Uterus (tissue), 4 donors: ENCODE results near the gene SLC6A6. TPM values are rescaled to one million over a fixed set of nuclear protein-coding genes. Genes with fewer than 3 reads are reported as not detected.

Experiments used
- DNase-seq, 2 donors: peaks; one replicate each; pipeline ENCODE4 v3.0.0-alpha.2; 2019 to 2020
- H3K27ac ChIP-seq, 2 donors: fragments of 200-600 bp; sonication (generic); 1 replicate in 1 of 2; 2 replicates in 1 of 2; pipeline ENCODE4 v1.5.1; 2016 to 2018
- H3K27me3 ChIP-seq, 2 donors: fragments of 200-600 bp; sonication (generic); one replicate each; pipeline ENCODE4 v1.5.1; 2018 to 2019; ENCODE audit warnings: control low read depth in 1 of 2
- H3K36me3 ChIP-seq, 2 donors: fragments of 200-600 bp; sonication (generic); one replicate each; pipeline ENCODE4 v1.5.1; 2019; ENCODE audit warnings: control low read depth in 1 of 2
- H3K4me1 ChIP-seq, 2 donors: fragments of 200-600 bp; sonication (generic); one replicate each; pipeline ENCODE4 v1.5.1; 2018 to 2019; ENCODE audit warnings: control low read depth in 1 of 2
- H3K4me3 ChIP-seq, 2 donors: fragments of 200-600 bp; sonication (generic); 1 replicate in 1 of 2; 2 replicates in 1 of 2; pipeline ENCODE4 v1.5.1; 2018 to 2019; ENCODE audit warnings: mild to moderate bottlenecking in 1 of 2
- H3K9me3 ChIP-seq, 2 donors: fragments of 200-600 bp; sonication (generic); one replicate each; pipeline ENCODE4 v1.5.1; 2019; ENCODE audit warnings: control low read depth in 1 of 2
- CTCF ChIP-seq, 4 experiments: fragments of 200-600 bp in 2 of 4; fragments of 450-650 bp in 2 of 4; sonication (generic) in 2 of 4; IDR thresholded peaks; one replicate each; pipeline ENCODE4 v1.5.1; 2016 to 2019; ENCODE audit warnings: antibody characterized with exemption in 4 of 4, mild to moderate bottlenecking in 2 of 4, moderate library complexity in 1 of 4
- POLR2A ChIP-seq, 2 donors: fragments of 450-650 bp; IDR thresholded peaks; one replicate each; pipeline ENCODE4 v1.6.1; 2016; ENCODE audit warnings: antibody characterized with exemption in 2 of 2, mild to moderate bottlenecking in 1 of 2, moderate library complexity in 1 of 2
- intact Hi-C: fragments of 100-400 bp; cut with DNase I; formaldehyde crosslinking; loops from one replicate; pipeline ENCODE4 v1.15.1; 2023; ENCODE audit warnings: low total_unique reads
- total RNA-seq, 4 donors: library from RNA; depleted of rRNA in 3 of 4; stranded (reverse); fragments of >200 nt in 3 of 4; gene quantifications; one replicate each; pipeline versions ENCODE4 v1.1.0 to v1.2.4, GENCODE V29; 2014 to 2023
- donor health status: DM: yes; HTN: yes; CAD: no.

SLC6A6 gene
- total RNA-seq, 4 donors from 2014 or later = 15.9 to 37.5 (median 18.0) TPM

GRCh38 chr3:14506626-14507304 is 104.4 kb downstream of the SLC6A6 start:
- H3K27ac ChIP-seq = no peak overlapping the region
- H3K9me3 ChIP-seq = no peaks in the 10 kb centered on the region
- TF ChIP-seq POLR2A (IDR thresholded peaks at IDR 0.05) = no peak
- TF ChIP-seq CTCF (IDR thresholded peaks at IDR 0.05) = no peak
- DNase-seq = peak; percentile 3 to 11
- H3K36me3 ChIP-seq = no peaks in the 10 kb centered on the region
- H3K4me1 ChIP-seq = no peaks in the 10 kb centered on the region
- intact Hi-C loops = no loop called here
- H3K27me3 ChIP-seq = no peaks in the 10 kb centered on the region
- no peak overlapping the region for H3K4me3 ChIP-seq

- no peaks in the 10 kb centered on the region for H3K4me1 ChIP-seq
- peak; percentile 6 to 10 for DNase-seq
- TF ChIP-seq POLR2A (IDR thresholded peaks at IDR 0.05) (no peak), CTCF (IDR thresholded peaks at IDR 0.05) (no peak)
- no peaks in the 10 kb centered on the region for H3K27me3 ChIP-seq
- H3K36me3 ChIP-seq = no peaks in the 10 kb centered on the region
- intact Hi-C loops = no loop called here
- H3K27ac ChIP-seq = no peak overlapping the region
- H3K4me3 ChIP-seq = no peak overlapping the region
- H3K9me3 ChIP-seq = no peaks in the 10 kb centered on the region
These were observed 104.9 kb downstream of the SLC6A6 start for GRCh38 chr3:14507305-14507741.

GRCh38 chr3:14507757-14508504 is 105.5 kb downstream of the SLC6A6 start:
- H3K4me1 ChIP-seq = no peaks in the 10 kb centered on the region
- H3K27me3 ChIP-seq = no peaks in the 10 kb centered on the region
- no peaks in the 10 kb centered on the region for H3K36me3 ChIP-seq
- DNase-seq = peak in 1 of 2 donors; percentile 3
- no peak overlapping the region for H3K4me3 ChIP-seq
- no peak overlapping the region for H3K27ac ChIP-seq
- no peak for TF ChIP-seq POLR2A (IDR thresholded peaks at IDR 0.05)
- no peak for TF ChIP-seq CTCF (IDR thresholded peaks at IDR 0.05)
- H3K9me3 ChIP-seq = no peaks in the 10 kb centered on the region
- intact Hi-C loops = no loop called here

- intact Hi-C loops = no loop called here
- H3K9me3 ChIP-seq = no peaks in the 10 kb centered on the region
- no peaks in the 10 kb centered on the region for H3K36me3 ChIP-seq
- H3K4me3 ChIP-seq = no peak overlapping the region
- no peaks in the 10 kb centered on the region for H3K4me1 ChIP-seq
- H3K27me3 ChIP-seq = no peaks in the 10 kb centered on the region
- TF ChIP-seq CTCF (IDR thresholded peaks at IDR 0.05) (no peak), POLR2A (IDR thresholded peaks at IDR 0.05) (no peak)
- no peak overlapping the region for H3K27ac ChIP-seq
- DNase-seq = peak; percentile 4 to 10
These were observed 106.1 kb downstream of the SLC6A6 start for GRCh38 chr3:14508505-14508819.
